Right lobe of liver (tissue), 6 donors: Measurements from ENCODE around the gene FRMPD4. TPM values are rescaled to one million over a fixed set of nuclear protein-coding genes. Genes with fewer than 3 reads are reported as not detected.

Source experiments
- ATAC-seq, 4 donors: fragments of 200-7000 bp; cut with Tn5 transposase; one replicate each; pipeline ENCODE4 v1.9.1; 2020; ENCODE audit warnings: mild to moderate bottlenecking in 4 of 4, moderate library complexity in 4 of 4
- DNase-seq, 3 donors: peaks; one replicate each; pipeline ENCODE4 v3.0.0-alpha.2; 2020
- H3K27ac ChIP-seq, 3 donors: fragments of 200-600 bp; one replicate each; pipeline ENCODE4 v1.8.0; 2022
- H3K27me3 ChIP-seq, 2 donors: fragments of 200-600 bp; one replicate each; pipeline ENCODE4 v1.8.0; 2022
- H3K36me3 ChIP-seq, 4 donors: fragments of 200-600 bp; sonication (generic) in 1 of 4; one replicate each; pipeline versions ENCODE4 v1.5.1 to v1.8.0; 2017 to 2022; ENCODE audit warnings: control low read depth in 1 of 4
- H3K4me1 ChIP-seq, 4 donors: fragments of 200-600 bp; sonication (generic) in 1 of 4; one replicate each; pipeline versions ENCODE4 v1.5.1 to v1.8.0; 2017 to 2022; ENCODE audit warnings: control low read depth in 1 of 4
- H3K4me3 ChIP-seq, 3 donors: fragments of 200-600 bp; one replicate each; pipeline ENCODE4 v1.8.0; 2022
- H3K9me3 ChIP-seq, 4 donors: fragments of 200-600 bp; sonication (generic) in 1 of 4; one replicate each; pipeline versions ENCODE4 v1.5.1 to v1.8.0; 2017 to 2022; ENCODE audit warnings: control low read depth in 1 of 4
- POLR2A ChIP-seq: fragments of 450-650 bp; IDR thresholded peaks from one replicate; pipeline ENCODE4 v1.6.1; 2017; ENCODE audit warnings: antibody characterized with exemption, mild to moderate bottlenecking
- WGBS: methylation state at CpG from one replicate; pipeline ENCODE4 v1.1.6; 2018; ENCODE audit warnings: low coverage, low lambda C conversion rate; ENCODE audit not compliant: insufficient coverage; ENCODE audit errors: missing lambda C conversion rate; 5-methylcytosine and 5-hydroxymethylcytosine counted together
- intact Hi-C, 2 donors: fragments of 100-400 bp; cut with DNase I; formaldehyde crosslinking; loops; one replicate each; pipeline versions ENCODE4 v1.11.2 to v1.14.1; 2022
- total RNA-seq, 6 experiments: library from RNA; depleted of rRNA in 2 of 6; stranded (reverse); fragments of >200 nt in 2 of 6; fragmentation: NEBNext Ultra II Directional in 3 of 6; extraction: Animal tissue kit (Norgen Biotek cat#: 25700) in 3 of 6; gene quantifications; one replicate each; pipeline versions ENCODE4 v1.1.0 to v1.2.4, GENCODE V29; 2016 to 2023
- TF ChIP-seq, protein P1 (sequence below), 4 donors: fragments of 200-600 bp in 3 of 4; fragments of 450-650 bp in 1 of 4; IDR thresholded peaks; one replicate each; pipeline versions ENCODE4 v1.5.1 to v1.8.0; 2016 to 2022; ENCODE audit warnings: antibody characterized with exemption in 4 of 4, mild to moderate bottlenecking in 2 of 4
- donor health status: DM: no; HTN: yes; CAD: no.
- donor health status: DM: no; HTN: no; CAD: no.
- donor health status: DM: no; HTN: no; CAD: no.
- donor health status: DM: no; HTN: yes; CAD: no.
- donor health status: DM: no; HTN: yes; CAD: no.

FRMPD4 gene
- total RNA-seq, 6 experiments from 2014 or later, result 0.05 to 0.12 (median 0.06) TPM; not detected in 3

DNA sequence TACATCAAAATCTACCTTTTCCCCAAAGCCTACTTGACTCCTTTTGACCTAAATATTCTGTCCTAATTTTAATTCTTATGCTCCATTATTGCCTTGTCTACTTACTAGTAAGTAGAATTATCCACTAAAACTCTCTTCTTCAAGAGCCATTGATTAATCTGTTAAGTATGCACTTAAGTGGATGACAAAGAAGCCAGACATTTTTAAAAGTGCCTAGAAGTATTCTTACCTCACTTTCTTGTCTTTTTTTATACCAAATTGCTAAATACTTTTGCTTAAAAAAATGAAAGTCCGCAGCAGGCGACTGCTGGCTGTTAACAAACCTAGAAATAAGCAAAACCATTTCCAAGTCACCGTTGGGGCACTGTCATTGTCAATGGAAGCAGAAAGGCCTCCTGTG is 20.1 kb upstream of the FRMPD4 start:
- no peak overlapping the region for H3K4me3 ChIP-seq
- H3K9me3 ChIP-seq, result no peaks in the 10 kb centered on the region
- ATAC-seq (no peak), DNase-seq (no peak)
- no peaks in the 10 kb centered on the region for H3K36me3 ChIP-seq
- WGBS, result 55% methylated on average over 3 of the region's 3 CpGs
- H3K4me1 ChIP-seq, result no peaks in the 10 kb centered on the region
- H3K27me3 ChIP-seq, result peaks cover 0 to 5% of the 10 kb centered on the region in 2 donors
- intact Hi-C loops, result no loop called here
- no peak overlapping the region for H3K27ac ChIP-seq
- TF ChIP-seq POLR2A, result no peak
- TF ChIP-seq, protein P1, sequence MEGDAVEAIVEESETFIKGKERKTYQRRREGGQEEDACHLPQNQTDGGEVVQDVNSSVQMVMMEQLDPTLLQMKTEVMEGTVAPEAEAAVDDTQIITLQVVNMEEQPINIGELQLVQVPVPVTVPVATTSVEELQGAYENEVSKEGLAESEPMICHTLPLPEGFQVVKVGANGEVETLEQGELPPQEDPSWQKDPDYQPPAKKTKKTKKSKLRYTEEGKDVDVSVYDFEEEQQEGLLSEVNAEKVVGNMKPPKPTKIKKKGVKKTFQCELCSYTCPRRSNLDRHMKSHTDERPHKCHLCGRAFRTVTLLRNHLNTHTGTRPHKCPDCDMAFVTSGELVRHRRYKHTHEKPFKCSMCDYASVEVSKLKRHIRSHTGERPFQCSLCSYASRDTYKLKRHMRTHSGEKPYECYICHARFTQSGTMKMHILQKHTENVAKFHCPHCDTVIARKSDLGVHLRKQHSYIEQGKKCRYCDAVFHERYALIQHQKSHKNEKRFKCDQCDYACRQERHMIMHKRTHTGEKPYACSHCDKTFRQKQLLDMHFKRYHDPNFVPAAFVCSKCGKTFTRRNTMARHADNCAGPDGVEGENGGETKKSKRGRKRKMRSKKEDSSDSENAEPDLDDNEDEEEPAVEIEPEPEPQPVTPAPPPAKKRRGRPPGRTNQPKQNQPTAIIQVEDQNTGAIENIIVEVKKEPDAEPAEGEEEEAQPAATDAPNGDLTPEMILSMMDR (IDR thresholded peaks at IDR 0.05), result no peak

DNA sequence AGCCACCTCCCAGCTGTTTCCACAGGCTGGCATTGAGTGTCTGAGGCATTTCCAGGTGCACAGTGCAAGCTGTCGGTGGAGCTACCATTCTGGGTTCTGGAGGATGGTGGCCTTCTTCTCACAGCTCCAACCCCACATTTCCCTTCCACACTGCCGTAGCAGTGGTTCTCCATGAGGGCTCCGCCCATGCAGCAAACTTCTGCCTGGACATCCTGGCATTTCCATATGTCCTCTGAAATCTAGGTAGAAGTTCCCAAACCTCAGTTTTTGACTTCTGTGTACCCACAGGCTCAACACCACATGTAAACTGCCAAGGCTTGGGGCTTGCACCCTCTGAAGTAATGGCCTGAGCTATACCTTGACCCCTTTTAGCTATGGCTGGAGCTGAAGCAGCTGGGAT is 10.3 kb upstream of the FRMPD4 start:
- Histone ChIP-seq H3K36me3 (no peaks in the 10 kb centered on the region), H3K4me1 (no peaks in the 10 kb centered on the region), H3K9me3 (peaks cover 0 to 5% (median 0%) of the 10 kb centered on the region in 4 donors), H3K27ac (no peak overlapping the region), H3K27me3 (no peaks in the 10 kb centered on the region), H3K4me3 (no peak overlapping the region)
- WGBS, result no CpG with 5 or more reads among the region's 3 CpGs
- intact Hi-C loops, result no loop called here
- DNase-seq, result no peak
- ATAC-seq, result no peak
- TF ChIP-seq POLR2A, result no peak
- TF ChIP-seq, protein P1 (IDR thresholded peaks at IDR 0.05), result no peak

DNA sequence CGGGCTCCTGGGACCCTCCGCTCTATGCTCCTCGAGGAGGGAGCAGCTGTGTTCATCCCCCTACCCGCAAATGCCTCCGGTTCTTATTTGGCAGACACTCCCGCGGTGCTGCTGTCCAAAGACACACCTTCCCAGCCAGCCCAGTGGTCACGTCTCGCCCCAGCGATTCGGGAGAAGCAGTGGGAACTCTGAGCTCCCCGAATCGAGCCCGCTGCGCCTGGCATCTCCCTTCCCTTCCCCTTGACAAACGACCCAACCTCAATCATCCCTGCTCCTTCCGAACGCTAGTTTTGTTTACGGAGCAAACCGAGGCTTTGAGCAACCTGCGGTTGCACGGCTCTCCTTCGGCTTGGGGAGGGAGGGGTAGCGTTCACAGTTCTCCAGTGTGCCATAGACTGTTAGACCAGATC is 317 bp upstream of the FRMPD4 start:
- Histone ChIP-seq H3K27me3 (no peaks in the 10 kb centered on the region), H3K4me1 (no peaks in the 10 kb centered on the region), H3K36me3 (no peaks in the 10 kb centered on the region), H3K4me3 (no peak overlapping the region), H3K9me3 (no peaks in the 10 kb centered on the region), H3K27ac (no peak overlapping the region)
- TF ChIP-seq POLR2A, result no peak
- TF ChIP-seq, protein P1 (IDR thresholded peaks at IDR 0.05), result no peak
- ATAC-seq, result no peak
- intact Hi-C loops, result no loop called here
- no peak for DNase-seq
- 14% methylated on average over 13 of the region's 24 CpGs for WGBS

DNA sequence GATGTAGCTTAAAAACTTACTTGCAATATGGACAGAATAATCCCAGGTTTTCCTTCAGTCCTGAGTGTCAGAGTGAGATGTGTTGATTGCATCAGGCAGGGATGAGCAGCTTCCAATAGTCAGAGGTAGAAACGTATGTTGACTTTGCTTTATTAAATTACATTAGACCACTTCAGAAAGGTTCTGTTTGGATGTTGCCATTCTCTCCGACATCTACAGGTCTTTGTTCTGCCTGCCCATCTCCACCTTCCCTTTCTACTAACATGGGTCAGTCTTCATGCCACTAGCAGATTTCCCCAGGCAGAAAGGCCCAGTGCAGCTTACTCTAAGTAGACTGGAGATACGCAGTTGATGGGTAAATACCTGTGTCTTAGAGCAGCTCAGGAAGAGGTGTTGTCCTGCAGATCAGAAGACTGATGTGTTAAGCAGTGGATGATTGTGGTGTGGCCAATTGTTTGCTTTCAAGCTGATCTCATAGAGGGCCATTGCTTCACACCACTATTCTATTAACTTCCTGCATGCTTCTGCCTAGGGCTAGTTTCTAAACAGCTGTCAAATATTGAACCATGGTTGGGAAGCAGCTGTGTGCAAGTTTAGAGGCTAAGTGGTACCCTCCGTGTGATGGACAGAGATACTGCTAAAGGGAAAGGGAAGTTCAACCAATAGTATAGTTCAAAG is 1.8 kb downstream of the FRMPD4 start:
- Histone ChIP-seq H3K27ac (no peak overlapping the region), H3K4me1 (no peaks in the 10 kb centered on the region), H3K4me3 (no peak overlapping the region), H3K27me3 (no peaks in the 10 kb centered on the region), H3K9me3 (no peaks in the 10 kb centered on the region), H3K36me3 (no peaks in the 10 kb centered on the region)
- ATAC-seq (no peak), DNase-seq (no peak)
- intact Hi-C loops, result no loop called here
- 44% methylated on average over 4 of the region's 4 CpGs for WGBS
- no peak for TF ChIP-seq POLR2A
- TF ChIP-seq, protein P1 (IDR thresholded peaks at IDR 0.05), result no peak

DNA sequence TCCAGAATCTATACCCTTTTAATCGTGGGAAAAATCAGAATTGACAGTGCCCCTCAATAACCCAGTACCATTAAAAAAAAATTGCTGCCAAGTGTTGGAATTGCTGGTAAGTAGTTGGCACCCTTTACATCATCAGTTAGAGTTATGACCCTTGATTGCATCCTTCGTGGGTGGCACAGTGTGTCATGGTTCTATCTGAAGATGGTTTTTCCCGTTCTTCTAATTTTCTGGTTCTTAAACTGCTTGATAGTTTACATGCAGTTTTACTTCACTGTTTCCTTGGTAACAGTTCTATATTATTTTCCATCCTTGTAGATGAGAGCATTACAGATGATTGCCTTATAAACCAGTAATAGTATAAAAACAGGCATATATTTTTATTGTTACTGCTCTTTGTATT is 3.2 kb downstream of the FRMPD4 start:
- intact Hi-C loops, result no loop called here
- H3K4me3 ChIP-seq, result no peak overlapping the region
- DNase-seq, result no peak
- H3K4me1 ChIP-seq, result no peaks in the 10 kb centered on the region
- no peaks in the 10 kb centered on the region for H3K36me3 ChIP-seq
- H3K27me3 ChIP-seq, result no peaks in the 10 kb centered on the region
- no peak for TF ChIP-seq POLR2A
- TF ChIP-seq, protein P1 (IDR thresholded peaks at IDR 0.05), result no peak
- no peaks in the 10 kb centered on the region for H3K9me3 ChIP-seq
- ATAC-seq, result no peak
- no peak overlapping the region for H3K27ac ChIP-seq
- WGBS, result 41% methylated on average over 3 of the region's 3 CpGs
